ENCODE data around the gene SPSB2. TPM values are rescaled to one million over a fixed set of nuclear protein-coding genes. Genes with fewer than 3 reads are reported as not detected.

SPSB2 gene, protein sequence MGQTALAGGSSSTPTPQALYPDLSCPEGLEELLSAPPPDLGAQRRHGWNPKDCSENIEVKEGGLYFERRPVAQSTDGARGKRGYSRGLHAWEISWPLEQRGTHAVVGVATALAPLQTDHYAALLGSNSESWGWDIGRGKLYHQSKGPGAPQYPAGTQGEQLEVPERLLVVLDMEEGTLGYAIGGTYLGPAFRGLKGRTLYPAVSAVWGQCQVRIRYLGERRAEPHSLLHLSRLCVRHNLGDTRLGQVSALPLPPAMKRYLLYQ
- 17.4 to 28.9 TPM (median 28.5 TPM) in 5 replicates for total RNA-seq (2022; extraction: Qiagen RNA extraction)

GRCh38 chr12:6873094-6874014 is at the start of gene SPSB2:
Gene SPSB2 (minus strand): TSS chr12:6873303. CDS start chr12:6872901, 402 bp downstream.

DNA sequence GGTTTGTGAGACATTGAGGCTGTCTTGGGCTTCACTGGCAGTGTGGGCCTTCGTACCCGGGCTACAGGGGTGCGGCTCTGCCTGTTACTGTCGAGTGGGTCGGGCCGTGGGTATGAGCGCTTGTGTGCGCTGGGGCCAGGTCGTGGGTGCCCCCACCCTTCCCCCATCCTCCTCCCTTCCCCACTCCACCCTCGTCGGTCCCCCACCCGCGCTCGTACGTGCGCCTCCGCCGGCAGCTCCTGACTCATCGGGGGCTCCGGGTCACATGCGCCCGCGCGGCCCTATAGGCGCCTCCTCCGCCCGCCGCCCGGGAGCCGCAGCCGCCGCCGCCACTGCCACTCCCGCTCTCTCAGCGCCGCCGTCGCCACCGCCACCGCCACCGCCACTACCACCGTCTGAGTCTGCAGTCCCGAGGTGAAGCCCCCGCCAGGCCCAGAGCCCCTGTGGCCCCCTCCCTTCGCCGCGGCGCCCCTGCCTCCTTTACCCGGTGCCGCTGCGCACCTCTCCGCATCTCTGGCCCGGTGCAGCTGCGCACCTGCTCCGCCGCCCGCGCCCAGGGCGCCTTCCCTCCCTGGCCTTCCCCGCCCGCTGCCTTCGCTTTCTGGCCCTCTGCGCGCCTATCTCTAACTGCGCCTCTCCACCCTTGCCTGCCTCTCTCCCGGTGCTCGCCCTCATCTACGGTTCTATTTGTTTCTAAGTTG is 41.3 kb upstream of the SPSB2 start, which contains the start of gene ENO2:
Gene ENO2 (plus strand): TSS at position 335 of the 701 bp plus-strand sequence. CDS start 1,253 bp downstream, outside the sequence.

DNA sequence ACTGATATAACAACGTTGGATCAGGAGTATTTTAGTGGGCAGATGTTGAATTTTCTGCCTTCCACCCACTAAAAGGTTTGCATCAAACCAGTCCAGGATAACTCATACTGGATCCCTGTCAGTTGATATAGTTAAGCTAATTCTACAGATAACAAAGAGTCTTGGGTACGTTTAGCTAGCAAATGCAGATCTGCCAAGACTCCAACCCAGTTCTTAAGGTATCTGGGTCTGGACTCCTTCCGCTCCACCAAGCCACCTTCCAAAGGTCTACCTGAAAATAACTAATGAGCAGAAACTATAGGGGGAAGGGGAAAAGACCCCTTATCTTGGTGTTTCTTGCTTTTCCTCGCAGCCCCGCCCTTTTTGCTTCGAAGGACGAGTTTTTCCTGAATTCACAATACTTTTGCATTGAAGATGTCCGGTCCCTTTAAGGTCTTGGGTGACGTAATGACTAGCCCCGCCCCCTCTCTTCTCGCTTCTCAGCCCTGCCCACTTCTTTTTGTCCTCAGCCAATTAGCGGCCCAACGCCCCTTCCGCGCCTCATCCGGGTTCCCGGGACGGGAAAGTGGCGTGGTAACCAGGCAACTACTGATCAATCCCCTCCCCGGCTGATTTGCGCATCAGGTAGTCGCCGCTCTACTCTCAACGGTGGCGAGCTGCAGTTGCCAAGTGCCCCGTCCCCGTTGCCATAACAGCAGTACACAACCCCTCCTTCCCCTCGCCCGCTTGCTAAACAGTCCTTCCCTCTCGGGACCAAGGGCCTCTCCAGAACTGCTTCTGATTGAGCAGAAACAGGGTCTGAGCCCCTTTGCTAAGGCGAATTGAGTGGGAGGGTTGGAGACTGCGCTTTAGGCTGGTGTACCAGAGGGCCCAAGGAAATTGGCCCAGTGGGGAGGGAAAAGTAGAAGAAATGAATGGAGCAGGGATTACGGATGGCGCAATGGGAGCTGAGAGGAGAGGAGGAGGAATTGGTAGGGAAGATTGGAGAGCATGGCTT is 31.5 kb upstream of the SPSB2 start, which contains the start of gene LRRC23:
Gene LRRC23 (plus strand): TSS at position 543 of the 997 bp plus-strand sequence. CDS start 812 bp downstream, outside the sequence.

DNA sequence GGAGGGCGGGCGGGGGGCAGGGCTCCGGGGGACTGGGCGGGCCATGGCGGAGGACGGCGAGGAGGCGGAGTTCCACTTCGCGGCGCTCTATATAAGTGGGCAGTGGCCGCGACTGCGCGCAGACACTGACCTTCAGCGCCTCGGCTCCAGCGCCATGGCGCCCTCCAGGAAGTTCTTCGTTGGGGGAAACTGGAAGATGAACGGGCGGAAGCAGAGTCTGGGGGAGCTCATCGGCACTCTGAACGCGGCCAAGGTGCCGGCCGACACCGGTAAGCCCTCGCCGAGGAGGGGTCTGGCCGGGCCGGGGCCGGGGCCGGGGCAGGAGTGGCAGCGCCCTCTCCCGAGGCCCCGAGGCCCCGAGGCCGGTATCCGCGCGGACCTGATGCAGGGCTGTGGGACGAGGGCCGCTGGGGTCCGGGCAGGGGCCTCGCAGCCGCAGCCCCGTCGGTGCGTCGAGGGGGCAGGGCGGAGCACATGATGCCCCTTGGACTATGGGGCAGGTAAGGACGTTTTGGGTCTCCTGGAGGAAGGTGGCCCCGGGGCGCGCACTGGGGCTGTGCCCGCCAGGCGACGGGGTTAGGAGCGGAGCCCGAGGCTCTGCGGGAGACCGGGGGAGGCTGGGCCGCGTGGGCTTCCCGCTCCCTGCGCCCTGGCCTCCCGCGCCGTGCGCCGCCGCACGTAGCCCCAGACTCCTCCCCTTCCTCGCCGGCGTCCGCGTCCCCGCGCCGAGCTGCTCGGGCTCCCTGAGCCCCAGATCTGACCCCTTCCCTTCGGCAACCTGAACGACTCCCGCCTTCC is 5.5 kb downstream of the SPSB2 start, which contains the start of gene TPI1:
Gene TPI1 (plus strand): TSS at position 119 of the 798 bp plus-strand sequence. CDS start 36 bp downstream, at position 155.

GRCh38 chr12:6851921-6852650 is 21.0 kb downstream of the SPSB2 start, which contains the start of gene USP5:
Gene USP5 (plus strand): TSS chr12:6852150. CDS start chr12:6852180, 30 bp downstream.

DNA sequence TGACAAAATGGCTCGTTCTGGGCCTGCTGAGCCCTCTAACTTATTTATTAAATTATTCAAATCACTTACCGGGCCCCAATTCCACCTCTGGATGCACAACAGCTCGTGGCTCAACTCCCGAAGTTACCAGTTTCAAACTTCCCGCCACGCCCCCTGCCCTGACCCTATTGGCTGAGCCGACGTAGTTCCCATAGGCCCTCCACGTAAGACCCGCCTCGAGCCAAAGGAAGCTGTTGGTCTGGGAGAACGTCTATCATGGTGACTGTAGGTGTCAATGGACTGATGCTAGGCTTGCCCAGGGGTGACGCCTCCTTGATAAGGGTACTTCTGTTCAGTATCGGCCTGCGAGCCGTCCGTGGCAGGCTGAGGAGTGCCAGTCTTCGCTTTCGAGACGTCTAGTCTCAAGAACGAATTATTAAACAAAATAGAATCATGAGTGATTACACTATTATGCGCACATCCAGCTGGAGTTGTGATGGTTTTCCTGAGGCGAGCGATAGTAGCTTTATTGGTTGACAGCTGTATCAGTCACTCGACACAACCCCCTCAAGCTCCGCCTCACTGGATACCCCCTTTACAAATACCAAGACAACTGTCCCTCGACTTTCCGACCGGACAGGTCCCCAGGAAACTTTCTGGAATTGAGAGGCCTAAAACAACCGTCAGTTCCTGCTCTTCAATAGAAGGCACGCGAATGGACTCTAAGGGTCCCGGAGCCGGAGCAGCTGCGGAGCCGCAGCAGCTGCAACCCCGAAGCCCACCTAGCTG is 21.8 kb downstream of the SPSB2 start, which contains the start of gene CDCA3:
Gene CDCA3 (minus strand): TSS at position 134 of the 768 bp plus-strand sequence. CDS start 334 bp downstream, outside the sequence.

DNA sequence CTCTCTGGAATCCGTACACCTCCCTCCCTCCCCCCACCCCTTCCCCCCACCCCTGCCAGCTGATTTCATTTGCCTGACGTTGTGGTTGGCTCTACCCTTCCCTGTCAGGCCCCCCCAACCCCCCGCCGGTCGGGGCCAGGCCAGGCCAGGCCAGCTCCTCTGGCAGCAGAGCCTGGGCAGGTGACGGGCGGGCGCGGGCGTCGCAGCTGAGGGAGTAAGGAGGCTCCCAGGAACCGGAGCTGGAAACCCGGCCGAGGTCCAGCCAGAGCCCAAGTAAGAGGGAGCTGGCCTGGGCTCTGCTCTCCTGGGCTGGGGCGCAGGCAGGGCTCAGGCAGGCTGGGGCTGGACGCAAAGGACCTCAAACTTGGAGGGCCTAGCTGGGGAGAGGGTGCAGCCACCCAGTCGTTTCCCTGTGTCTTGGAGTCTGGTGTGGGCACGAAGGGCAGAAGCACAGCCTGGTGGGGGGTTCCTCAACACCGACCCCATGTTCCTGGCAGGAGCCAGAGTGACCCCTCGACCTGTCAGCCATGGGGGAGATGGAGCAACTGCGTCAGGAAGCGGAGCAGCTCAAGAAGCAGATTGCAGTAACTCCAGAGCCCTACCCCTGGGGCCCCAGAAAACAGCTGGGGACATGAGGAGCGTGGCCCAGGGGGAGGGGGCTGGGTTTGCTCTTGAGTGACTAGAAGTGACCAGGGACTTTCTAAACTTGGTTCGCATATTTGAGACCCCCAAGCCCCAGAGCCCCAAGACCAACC is 32.2 kb downstream of the SPSB2 start, which contains the start of gene GNB3:
Gene GNB3 (plus strand): TSS at position 165 of the 755 bp plus-strand sequence. CDS start 363 bp downstream, at position 528.

DNA sequence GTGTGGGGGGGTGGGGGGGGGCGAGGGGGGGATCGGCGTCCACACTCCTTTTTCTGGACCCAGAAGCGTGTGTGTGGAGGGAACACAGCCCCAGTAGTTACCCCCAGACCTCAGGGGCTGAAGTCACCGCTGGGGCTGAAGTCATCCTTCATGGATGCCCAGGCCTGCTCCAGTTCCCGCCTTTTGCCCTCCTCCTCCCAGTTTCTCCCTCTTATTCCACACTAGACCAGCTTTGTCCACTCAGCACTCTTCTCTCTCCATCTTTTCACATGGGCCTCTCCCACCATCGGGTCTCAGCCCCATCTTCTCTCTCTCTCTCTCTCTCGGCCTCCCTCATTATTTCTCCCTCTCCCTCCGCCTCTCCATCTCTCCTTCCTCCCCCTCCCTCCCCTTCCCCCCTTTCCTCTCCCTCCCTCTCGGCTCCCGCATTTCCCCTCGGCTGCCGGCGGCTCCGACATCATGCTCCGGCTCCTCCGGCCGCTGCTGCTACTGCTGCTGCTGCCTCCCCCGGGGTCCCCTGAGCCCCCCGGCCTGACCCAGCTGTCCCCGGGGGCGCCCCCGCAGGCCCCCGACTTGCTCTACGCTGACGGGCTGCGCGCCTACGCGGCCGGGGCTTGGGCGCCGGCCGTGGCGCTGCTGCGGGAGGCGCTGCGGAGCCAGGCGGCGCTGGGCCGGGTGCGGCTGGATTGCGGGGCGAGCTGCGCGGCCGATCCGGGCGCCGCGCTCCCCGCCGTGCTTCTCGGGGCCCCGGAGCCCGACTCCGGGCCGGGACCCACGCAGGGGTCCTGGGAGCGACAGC is 44.9 kb downstream of the SPSB2 start, which contains the start of gene P3H3:
Gene P3H3 (plus strand): TSS at position 426 of the 799 bp plus-strand sequence. CDS start 34 bp downstream, at position 460.

DNA sequence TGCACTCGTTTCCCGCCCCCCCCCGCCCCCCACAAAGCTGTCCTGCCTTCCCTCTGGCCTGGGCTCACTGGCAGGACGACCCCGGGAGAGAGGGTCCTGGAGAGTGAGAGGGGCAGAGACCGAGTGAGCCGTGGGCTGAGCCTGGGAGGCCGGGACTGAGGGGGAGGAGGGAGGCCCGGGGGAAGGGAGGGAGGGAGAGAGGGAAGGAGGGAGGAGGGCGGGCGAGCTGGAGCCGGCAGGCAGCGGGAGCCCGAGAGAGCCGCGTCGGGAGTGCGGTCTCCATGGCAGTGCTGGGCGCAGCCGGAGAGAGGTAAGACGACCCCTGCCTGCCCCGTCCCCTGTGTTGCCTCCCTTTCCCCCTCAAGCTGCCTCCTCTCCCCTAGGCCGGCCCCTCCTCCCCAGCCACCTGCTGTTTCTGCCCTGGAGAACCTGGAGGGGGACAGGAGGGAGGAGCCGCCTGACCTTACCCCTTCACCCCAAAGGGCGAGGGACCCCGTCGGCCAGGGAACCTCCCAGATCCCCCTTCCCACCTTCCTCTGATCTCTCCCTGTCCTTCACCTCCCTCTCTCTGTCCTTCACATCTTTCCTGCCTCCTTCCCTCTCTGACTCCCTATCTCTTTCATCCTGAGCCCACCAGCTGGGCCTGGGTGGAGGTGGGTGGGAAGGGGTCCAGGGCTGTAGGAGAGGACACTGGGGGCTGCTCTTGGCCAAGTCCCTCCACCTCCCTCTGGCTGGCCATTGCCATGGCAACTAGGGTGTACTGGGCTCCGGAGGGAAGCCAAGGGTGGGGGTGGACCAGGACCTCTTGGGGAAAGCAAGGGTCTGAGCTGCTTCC is 51.3 kb downstream of the SPSB2 start, which contains the start of gene GPR162:
Gene GPR162 (plus strand): TSS at position 231 of the 835 bp plus-strand sequence. CDS start 2,078 bp downstream, outside the sequence.

Other genes starting within 250 kb of the SPSB2 start
- gene LPAR5, start 237.3 kb downstream of the SPSB2 start, total RNA-seq (2022; extraction: Qiagen RNA extraction): 0.45 to 0.81 TPM (median 0.70 TPM) in 5 replicates
- 0.11 to 0.34 TPM (median 0.16 TPM) in 5 replicates for gene ACRBP, start 225.9 kb downstream of the SPSB2 start, total RNA-seq (2022; extraction: Qiagen RNA extraction)
- 13.6 to 21.5 TPM (median 16.8 TPM) in 5 replicates for gene ING4, start 210.2 kb downstream of the SPSB2 start, total RNA-seq (2022; extraction: Qiagen RNA extraction)
- 53.9 to 63.5 TPM (median 60.1 TPM) in 5 replicates for gene ZNF384, start 183.9 kb downstream of the SPSB2 start, total RNA-seq (2022; extraction: Qiagen RNA extraction)
- gene PIANP, start 172.5 kb downstream of the SPSB2 start, total RNA-seq (2022; extraction: Qiagen RNA extraction): 0.68 to 1.2 TPM (median 0.92 TPM) in 5 replicates
- gene COPS7A, start 149.3 kb downstream of the SPSB2 start, total RNA-seq (2022; extraction: Qiagen RNA extraction): 44.2 to 60.2 TPM (median 57.6 TPM) in 5 replicates
- 259 to 324 TPM (median 305 TPM) in 5 replicates for gene MLF2, start 120.2 kb downstream of the SPSB2 start, total RNA-seq (2022; extraction: Qiagen RNA extraction)
- 629 to 1,030 TPM (median 870 TPM) in 5 replicates for gene PTMS, start 106.9 kb downstream of the SPSB2 start, total RNA-seq (2022; extraction: Qiagen RNA extraction)
- gene LAG3, start 100.8 kb downstream of the SPSB2 start, total RNA-seq (2022; extraction: Qiagen RNA extraction): 0.65 to 2.0 TPM (median 1.3 TPM) in 5 replicates
- gene CD4, start 83.8 kb downstream of the SPSB2 start, total RNA-seq (2022; extraction: Qiagen RNA extraction): 0.03 TPM in 1 of 5 replicates, not detected in the others
- 0.27 to 0.57 TPM (median 0.42 TPM) in 5 replicates for gene GPR162, start 51.5 kb downstream of the SPSB2 start, total RNA-seq (2022; extraction: Qiagen RNA extraction)
- 21.7 to 32.2 TPM (median 30.7 TPM) in 5 replicates for gene P3H3, start 44.9 kb downstream of the SPSB2 start, total RNA-seq (2022; extraction: Qiagen RNA extraction)
- gene GNB3, start 32.4 kb downstream of the SPSB2 start, total RNA-seq (2022; extraction: Qiagen RNA extraction): 0.72 to 3.3 TPM (median 2.2 TPM) in 5 replicates
- gene CDCA3, start 22.0 kb downstream of the SPSB2 start, total RNA-seq (2022; extraction: Qiagen RNA extraction): 80.3 to 93.7 TPM (median 82.1 TPM) in 5 replicates
- 77.6 to 88.5 TPM (median 80.3 TPM) in 5 replicates for gene USP5, start 21.2 kb downstream of the SPSB2 start, total RNA-seq (2022; extraction: Qiagen RNA extraction)
- 1,409 to 1,690 TPM (median 1,628 TPM) in 5 replicates for gene TPI1, start 5.8 kb downstream of the SPSB2 start, total RNA-seq (2022; extraction: Qiagen RNA extraction)
- 16.5 to 20.4 TPM (median 16.8 TPM) in 5 replicates for gene LRRC23, start 31.5 kb upstream of the SPSB2 start, total RNA-seq (2022; extraction: Qiagen RNA extraction)
- 41.3 to 46.2 TPM (median 44.7 TPM) in 5 replicates for gene ENO2, start 41.3 kb upstream of the SPSB2 start, total RNA-seq (2022; extraction: Qiagen RNA extraction)
- gene ATN1, start 54.7 kb upstream of the SPSB2 start, total RNA-seq (2022; extraction: Qiagen RNA extraction): 51.6 to 79.2 TPM (median 76.7 TPM) in 5 replicates
- gene RNU7-1, start 70.5 kb upstream of the SPSB2 start, total RNA-seq (2022; extraction: Qiagen RNA extraction): not detected in 5 replicates
- gene C12orf57, start 70.7 kb upstream of the SPSB2 start, total RNA-seq (2022; extraction: Qiagen RNA extraction): 264 to 326 TPM (median 313 TPM) in 5 replicates
- 9.3 to 14.3 TPM (median 12.6 TPM) in 5 replicates for gene PTPN6, start 78.1 kb upstream of the SPSB2 start, total RNA-seq (2022; extraction: Qiagen RNA extraction)
- 293 to 340 TPM (median 337 TPM) in 5 replicates for gene PHB2, start 97.4 kb upstream of the SPSB2 start, total RNA-seq (2022; extraction: Qiagen RNA extraction)
- 59.7 to 67.3 TPM (median 63.4 TPM) in 5 replicates for gene EMG1, start 97.6 kb upstream of the SPSB2 start, total RNA-seq (2022; extraction: Qiagen RNA extraction)
- gene LPCAT3, start 145.2 kb upstream of the SPSB2 start, total RNA-seq (2022; extraction: Qiagen RNA extraction): 27.0 to 31.7 TPM (median 28.9 TPM) in 5 replicates
- 38.3 to 57.7 TPM (median 41.9 TPM) in 5 replicates for gene C1S, start 187.4 kb upstream of the SPSB2 start, total RNA-seq (2022; extraction: Qiagen RNA extraction)
- 24.9 to 42.1 TPM (median 27.9 TPM) in 5 replicates for gene C1R, start 219.1 kb upstream of the SPSB2 start, total RNA-seq (2022; extraction: Qiagen RNA extraction)
- 8.8 to 14.6 TPM (median 12.2 TPM) in 5 replicates for gene C1RL, start 235.9 kb upstream of the SPSB2 start, total RNA-seq (2022; extraction: Qiagen RNA extraction)